ENCODE results near the gene RYR3. TPM values are rescaled to one million over a fixed set of nuclear protein-coding genes. Genes with fewer than 3 reads are reported as not detected.

RYR3 gene
- total RNA-seq, 1 donor from 2014 or later = 0.72 TPM

- ATAC-seq = no peak
These were observed 143.6 kb downstream of the RYR3 start for GRCh38 chr15:33454346-33454745.

- no peak for ATAC-seq
These were observed 144.2 kb downstream of the RYR3 start for GRCh38 chr15:33454996-33455395.

GRCh38 chr15:33458421-33458820 is 147.7 kb downstream of the RYR3 start:
- ATAC-seq = peak; percentile 79

GRCh38 chr15:33460166-33460805 is 149.5 kb downstream of the RYR3 start:
- ATAC-seq = peak; percentile 92

GRCh38 chr15:33461671-33462070 is 150.9 kb downstream of the RYR3 start:
- no peak for ATAC-seq

GRCh38 chr15:33467146-33467815 is 156.5 kb downstream of the RYR3 start:
- no peak for ATAC-seq

GRCh38 chr15:33467816-33468163 is 157.0 kb downstream of the RYR3 start:
- ATAC-seq = no peak

GRCh38 chr15:33468740-33469139 is 158.0 kb downstream of the RYR3 start:
- ATAC-seq = no peak

GRCh38 chr15:33473005-33473404 is 162.2 kb downstream of the RYR3 start:
- ATAC-seq = peak; percentile 71

- ATAC-seq = no peak
These were observed 162.9 kb downstream of the RYR3 start for GRCh38 chr15:33473714-33474113.

GRCh38 chr15:33476076-33476475 is 165.3 kb downstream of the RYR3 start:
- ATAC-seq = no peak

- no peak for ATAC-seq
These were observed 166.1 kb downstream of the RYR3 start for GRCh38 chr15:33476908-33477307.

GRCh38 chr15:33489335-33489734 is 178.6 kb downstream of the RYR3 start:
- no peak for ATAC-seq

GRCh38 chr15:33490703-33491102 is 179.9 kb downstream of the RYR3 start:
- no peak for ATAC-seq

- no peak for ATAC-seq
These were observed 181.8 kb downstream of the RYR3 start for GRCh38 chr15:33492434-33493052.

GRCh38 chr15:33494306-33494705 is 183.5 kb downstream of the RYR3 start:
- no peak for ATAC-seq

GRCh38 chr15:33500432-33501195 is 189.8 kb downstream of the RYR3 start:
- ATAC-seq = no peak

GRCh38 chr15:33503681-33504080 is 192.9 kb downstream of the RYR3 start:
- ATAC-seq = no peak

GRCh38 chr15:33506781-33507296 is 196.1 kb downstream of the RYR3 start:
- ATAC-seq = no peak

- no peak for ATAC-seq
These were observed 197.9 kb downstream of the RYR3 start for GRCh38 chr15:33508703-33509102.

GRCh38 chr15:33515121-33515520 is 204.4 kb downstream of the RYR3 start:
- ATAC-seq = no peak

- no peak for ATAC-seq
These were observed 205.8 kb downstream of the RYR3 start for GRCh38 chr15:33516563-33516962.

- no peak for ATAC-seq
These were observed 207.2 kb downstream of the RYR3 start for GRCh38 chr15:33517944-33518343.

Data from esophagus mucosa (tissue), 1 donor.